HG02970 (cell line): Measurements from ENCODE around the gene LMNB1.
"Not testable (repeated sequence)": the region's sequence is repeated elsewhere in the genome, so short reads cannot be mapped to it uniquely, and the experiment has no call there.

ENCODE experiments used
- ATAC-seq: cut with Tn5 transposase; IDR thresholded peaks from one replicate; pipeline ENCODE4 v1.9.1; 2021; ENCODE audit warnings: mild to moderate bottlenecking, moderate library complexity, moderate number of reproducible peaks; ENCODE audit not compliant: unreplicated experiment, low FRiP score

Gene LMNB1

GRCh38 chr5:126776499-126777256 lies at the start of gene LMNB1:
TSS of gene LMNB1 (plus strand) at chr5:126777136. CDS start at chr5:126777509, 373 bp downstream.
- ATAC-seq, result peak; percentile 64

GRCh38 chr5:126732716-126733115 lies 44.2 kb upstream of the LMNB1 start:
- no peak for ATAC-seq

GRCh38 chr5:126734573-126734972 lies 42.4 kb upstream of the LMNB1 start:
- not testable (repeated sequence) for ATAC-seq

- ATAC-seq, result no peak
Measured at GRCh38 chr5:126736141-126736540, 40.8 kb upstream of the LMNB1 start.

GRCh38 chr5:126741361-126741760 lies 35.6 kb upstream of the LMNB1 start:
- ATAC-seq, result no peak

- ATAC-seq, result no peak
Measured at GRCh38 chr5:126742425-126742824, 34.5 kb upstream of the LMNB1 start.

GRCh38 chr5:126744836-126745235 lies 32.1 kb upstream of the LMNB1 start:
- no peak for ATAC-seq

- ATAC-seq, result no peak
Measured at GRCh38 chr5:126745259-126745992, 31.5 kb upstream of the LMNB1 start.

- ATAC-seq, result no peak
Measured at GRCh38 chr5:126746290-126746689, 30.6 kb upstream of the LMNB1 start.

- no peak for ATAC-seq
Measured at GRCh38 chr5:126752081-126752785, 24.7 kb upstream of the LMNB1 start.

- ATAC-seq, result no peak
Measured at GRCh38 chr5:126753227-126753626, 23.7 kb upstream of the LMNB1 start.

GRCh38 chr5:126754609-126755008 lies 22.3 kb upstream of the LMNB1 start:
- no peak for ATAC-seq

- no peak for ATAC-seq
Measured at GRCh38 chr5:126755593-126755992, 21.3 kb upstream of the LMNB1 start.

GRCh38 chr5:126757713-126758357 lies 19.1 kb upstream of the LMNB1 start:
- ATAC-seq, result no peak

GRCh38 chr5:126763371-126763770 lies 13.6 kb upstream of the LMNB1 start:
- no peak for ATAC-seq

- no peak for ATAC-seq
Measured at GRCh38 chr5:126769703-126770102, 7.2 kb upstream of the LMNB1 start.

- ATAC-seq, result not testable (repeated sequence)
Measured at GRCh38 chr5:126773536-126773935, 3.4 kb upstream of the LMNB1 start.

- ATAC-seq, result not testable (repeated sequence)
Measured at GRCh38 chr5:126774595-126774994, 2.3 kb upstream of the LMNB1 start.

- ATAC-seq, result peak; percentile 15
Measured at GRCh38 chr5:126777257-126777974, 480 bp downstream of the LMNB1 start.
